Measurements from ENCODE around the gene DELE1.

Gene DELE1, protein sequence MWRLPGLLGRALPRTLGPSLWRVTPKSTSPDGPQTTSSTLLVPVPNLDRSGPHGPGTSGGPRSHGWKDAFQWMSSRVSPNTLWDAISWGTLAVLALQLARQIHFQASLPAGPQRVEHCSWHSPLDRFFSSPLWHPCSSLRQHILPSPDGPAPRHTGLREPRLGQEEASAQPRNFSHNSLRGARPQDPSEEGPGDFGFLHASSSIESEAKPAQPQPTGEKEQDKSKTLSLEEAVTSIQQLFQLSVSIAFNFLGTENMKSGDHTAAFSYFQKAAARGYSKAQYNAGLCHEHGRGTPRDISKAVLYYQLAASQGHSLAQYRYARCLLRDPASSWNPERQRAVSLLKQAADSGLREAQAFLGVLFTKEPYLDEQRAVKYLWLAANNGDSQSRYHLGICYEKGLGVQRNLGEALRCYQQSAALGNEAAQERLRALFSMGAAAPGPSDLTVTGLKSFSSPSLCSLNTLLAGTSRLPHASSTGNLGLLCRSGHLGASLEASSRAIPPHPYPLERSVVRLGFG

DNA sequence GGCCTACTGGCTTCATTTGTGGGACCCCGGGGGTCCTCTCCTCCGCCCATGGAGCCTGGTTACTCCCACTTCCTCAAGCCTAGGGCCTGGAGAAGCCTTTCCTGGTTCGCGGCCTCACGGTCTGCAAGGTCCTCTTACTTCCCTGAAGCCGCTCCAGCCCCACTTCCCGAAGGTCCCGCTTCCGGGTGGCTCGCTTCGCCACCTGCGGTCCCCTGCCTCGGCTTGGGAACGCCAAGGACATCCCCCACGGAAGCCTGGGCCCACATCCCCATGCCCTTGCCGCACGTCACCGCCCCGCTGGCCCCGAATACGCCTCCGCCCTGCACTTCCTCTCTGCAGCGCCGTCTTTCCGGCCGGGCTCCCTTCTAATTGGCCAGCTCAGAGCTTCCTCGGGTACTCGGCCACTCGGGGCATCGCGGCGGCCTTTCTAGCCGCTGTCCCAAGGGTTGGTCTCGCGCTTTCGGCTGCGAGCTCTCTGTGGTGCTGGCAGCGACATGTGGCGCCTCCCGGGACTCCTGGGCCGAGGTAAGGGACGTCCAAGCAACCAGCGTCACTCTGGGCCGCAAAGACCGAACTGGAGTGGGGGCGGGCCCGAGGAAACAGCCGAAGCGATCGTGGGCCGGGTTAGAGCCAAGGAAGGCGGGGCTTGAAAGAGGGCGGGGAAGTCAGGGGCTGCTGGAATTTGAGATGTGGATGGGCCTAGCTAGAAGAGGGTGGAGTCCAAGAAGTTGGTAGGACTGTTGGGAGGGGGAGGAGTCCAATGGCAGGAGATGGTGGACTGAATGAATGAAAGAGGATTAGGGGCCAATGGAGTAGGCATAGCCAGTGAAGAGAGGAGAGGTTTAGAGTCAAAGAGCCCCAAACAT, at the start of gene DELE1:
Gene DELE1, plus strand, starts transcription at position 424 of the 866 bp plus-strand sequence. Its CDS starts 71 bp downstream, at position 495.
- DNase-seq = peak; percentile 94

DNA sequence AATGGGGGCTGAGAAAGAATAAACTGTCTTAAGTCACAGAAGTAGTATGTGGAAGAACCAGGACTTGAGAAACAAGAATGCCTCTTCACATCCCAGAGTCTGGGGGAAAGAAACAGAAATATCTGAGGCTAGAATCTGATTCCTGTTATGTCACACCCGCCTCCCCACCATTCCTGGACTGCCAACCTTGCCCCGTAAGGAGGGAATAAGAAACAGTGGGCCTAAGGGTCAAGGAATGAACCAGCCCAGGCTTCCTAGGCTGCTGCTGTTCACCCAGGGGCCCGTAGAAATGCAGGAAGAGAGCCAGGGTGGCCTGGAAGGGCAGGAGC, 49.8 kb upstream of the DELE1 start:
- DNase-seq = no peak

DNA sequence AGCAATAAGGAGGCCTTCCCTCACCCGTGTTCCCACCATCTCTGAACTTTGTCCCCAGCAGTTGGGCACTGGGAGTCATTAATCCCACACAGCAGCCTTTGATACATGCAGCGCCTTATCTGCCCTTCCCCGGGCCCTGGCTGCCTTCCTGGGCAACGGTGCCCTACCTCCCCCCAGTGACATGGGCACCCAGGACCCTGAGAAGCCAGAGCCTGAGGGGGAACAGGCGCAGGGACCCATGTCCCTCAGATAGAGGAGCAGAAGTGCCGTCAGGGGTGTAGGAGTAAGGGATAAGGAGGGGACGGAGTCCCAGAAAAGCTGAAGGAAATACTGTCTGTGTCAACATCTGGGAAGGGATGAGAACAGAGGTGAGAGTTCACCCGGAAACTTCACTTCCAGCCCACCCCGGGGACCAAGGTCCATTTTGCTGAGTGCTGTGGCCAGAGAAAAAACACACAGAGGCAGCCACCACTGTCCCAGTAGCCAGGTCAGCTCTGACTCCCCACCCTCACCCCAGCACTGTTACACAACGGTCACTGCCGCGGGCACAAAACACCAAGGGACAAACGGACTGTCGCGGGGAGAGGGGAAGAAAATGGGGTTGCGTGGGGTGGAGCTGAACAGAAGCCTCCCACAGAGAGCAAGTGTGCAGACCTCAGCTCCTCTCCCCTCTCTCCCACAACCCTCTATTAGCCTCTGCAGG, 49.3 kb upstream of the DELE1 start:
- no peak for DNase-seq

GRCh38 chr5:141875022-141875740, 48.5 kb upstream of the DELE1 start:
- DNase-seq = no peak

DNA sequence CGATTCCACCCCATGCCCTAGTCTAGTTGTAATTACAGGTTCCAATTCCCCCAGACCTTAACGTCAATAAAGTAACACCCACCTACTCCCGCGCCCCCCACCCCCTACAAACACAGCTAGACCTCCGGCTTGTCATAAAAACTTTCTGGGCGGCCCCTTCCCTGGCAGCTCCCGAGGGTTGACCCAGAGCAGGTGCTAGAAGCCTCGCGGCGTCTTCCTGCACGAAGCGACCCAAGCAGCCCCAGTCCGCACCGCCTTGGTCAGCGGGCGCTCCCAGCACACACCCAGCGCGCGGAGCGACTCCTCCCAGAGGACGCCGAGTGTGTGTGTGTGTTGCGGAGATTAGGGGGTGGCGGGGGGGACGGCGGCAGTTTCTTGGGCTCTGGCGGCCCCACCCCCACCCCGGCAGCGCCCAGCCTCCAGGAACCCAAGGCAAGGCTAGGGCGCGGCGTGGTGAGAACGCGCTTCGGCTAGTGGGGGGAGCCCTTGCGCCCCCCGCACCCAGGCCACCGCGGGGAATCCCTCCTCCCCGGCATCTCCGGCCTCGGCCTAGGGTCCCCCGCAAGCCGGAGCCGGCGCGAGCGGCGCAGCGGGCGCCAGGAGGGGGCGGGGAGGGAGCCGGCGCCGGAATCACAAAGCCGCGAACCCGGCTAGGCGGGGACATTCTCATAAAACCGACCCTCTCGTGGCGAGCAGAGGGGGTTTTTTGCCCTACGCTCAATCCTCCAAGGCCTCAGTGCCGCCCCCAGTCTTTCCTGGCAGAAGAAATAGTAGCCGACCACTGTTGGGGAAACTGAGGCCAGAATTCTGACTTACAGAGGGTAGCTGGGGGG, 47.7 kb upstream of the DELE1 start:
- DNase-seq = no peak

- no peak for DNase-seq
Observed at GRCh38 chr5:141876628-141877355, 46.9 kb upstream of the DELE1 start.

DNA sequence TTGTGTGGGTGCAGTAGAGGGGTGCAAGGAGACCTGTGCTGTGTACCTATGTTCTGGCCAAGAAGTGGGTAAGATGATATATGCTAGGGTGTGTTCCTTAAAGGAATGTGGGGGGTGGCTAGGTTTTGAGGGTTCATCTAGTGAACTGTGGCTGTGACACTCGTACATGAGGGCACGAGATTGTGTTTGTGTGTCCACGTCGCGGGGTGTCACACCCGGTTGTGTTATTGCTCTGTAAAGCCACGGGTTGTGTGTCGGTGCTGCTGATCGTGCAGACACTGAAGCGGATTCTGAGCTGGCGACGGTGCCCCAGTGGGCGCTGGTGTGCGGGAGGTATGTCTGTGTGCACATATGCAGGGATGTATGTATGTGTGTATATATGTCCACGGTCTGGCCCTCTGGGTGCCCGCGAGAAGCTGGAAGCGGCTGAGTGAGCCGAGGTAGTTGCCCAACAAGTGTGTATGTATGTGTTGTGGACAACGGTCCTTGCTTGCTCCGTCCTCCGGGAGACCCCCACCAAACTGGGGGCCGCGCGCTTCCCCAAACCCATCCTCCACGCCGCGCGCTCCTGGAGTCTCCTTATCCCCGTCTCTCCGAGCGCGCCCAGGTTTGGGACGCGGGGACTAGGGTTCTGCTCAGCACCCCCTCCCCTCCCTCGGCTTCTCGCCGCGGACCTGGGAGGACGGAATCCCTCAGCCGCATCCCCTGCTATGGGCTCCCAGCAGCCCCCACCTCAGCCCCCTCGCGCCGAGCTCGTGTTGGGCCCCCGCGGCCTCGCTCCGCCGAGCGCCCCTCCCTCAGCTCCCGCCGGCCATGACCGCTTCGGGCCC, 46.1 kb upstream of the DELE1 start:
- no peak for DNase-seq

DNA sequence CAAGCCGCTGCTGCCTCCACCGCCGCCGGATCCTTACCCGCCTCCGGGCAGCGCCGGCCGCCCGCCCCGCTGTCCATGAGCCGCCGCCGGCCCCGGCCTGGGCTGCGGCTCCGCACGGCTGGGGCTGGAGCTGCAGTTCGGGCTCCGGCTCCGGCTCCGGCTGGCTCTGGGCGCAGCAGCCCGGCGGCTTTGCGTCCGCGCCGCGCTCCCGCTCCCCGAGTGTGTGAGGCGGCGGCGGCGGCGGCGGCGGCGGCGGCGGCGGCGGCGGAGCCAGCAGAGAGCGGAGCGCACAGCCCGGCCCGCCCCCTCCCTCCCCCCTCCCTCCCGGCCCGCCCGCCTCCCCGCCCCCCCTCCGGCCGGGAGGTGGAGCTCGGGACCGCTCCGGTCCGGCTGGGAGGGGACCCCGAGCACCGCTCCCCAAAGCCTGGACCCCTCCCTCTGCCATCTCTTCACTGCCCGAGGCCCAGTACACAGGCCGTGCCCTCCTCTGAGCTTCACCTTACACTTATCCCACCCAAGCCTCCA, 45.4 kb upstream of the DELE1 start, which contains the start of gene PCDH1:
Gene PCDH1, minus strand, starts transcription at position 225 of the 525 bp plus-strand sequence. Its CDS starts 148 bp downstream, at position 77.
- peak; percentile 36 for DNase-seq

DNA sequence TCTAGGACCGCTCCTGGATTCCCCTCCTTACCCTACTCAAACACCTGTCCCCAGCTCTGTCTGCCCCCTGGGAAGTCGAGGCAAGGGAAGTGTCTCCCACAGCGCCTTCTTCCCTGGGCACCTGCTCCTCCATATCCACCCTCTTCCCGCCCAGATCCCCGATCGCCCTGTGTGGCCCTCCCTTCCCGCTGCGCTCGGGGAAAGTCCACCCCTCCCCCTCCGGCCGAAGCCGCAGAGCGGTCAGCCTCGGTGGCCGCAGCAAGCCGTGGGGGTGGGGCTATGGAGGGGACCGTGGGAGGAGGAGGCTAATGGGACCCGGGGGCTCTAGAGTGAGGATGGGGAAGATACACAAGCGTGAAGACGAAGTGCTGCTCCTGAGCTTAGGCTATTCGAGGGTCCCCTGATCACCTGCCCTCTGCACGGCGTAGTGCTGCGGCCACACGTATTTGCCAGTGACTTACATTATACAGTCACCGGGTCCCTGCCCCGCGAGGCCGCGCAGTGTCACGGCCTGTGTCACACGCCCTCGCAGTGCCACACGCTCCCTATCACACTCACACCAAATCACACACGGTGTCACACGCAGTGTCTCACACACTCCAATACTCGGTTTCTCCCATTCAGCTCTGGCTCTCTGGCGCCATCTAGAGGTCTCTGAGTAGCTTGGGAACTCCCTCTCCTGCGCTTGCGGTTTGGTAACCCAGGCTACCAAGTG, 44.8 kb upstream of the DELE1 start:
- peak; percentile 86 for DNase-seq

GRCh38 chr5:141879426-141879759, 44.3 kb upstream of the DELE1 start:
- DNase-seq = no peak

GRCh38 chr5:141879941-141880738, 43.5 kb upstream of the DELE1 start:
- no peak for DNase-seq

GRCh38 chr5:141880961-141881801, 42.5 kb upstream of the DELE1 start:
- no peak for DNase-seq

- no peak for DNase-seq
Observed at GRCh38 chr5:141881886-141882285, 41.8 kb upstream of the DELE1 start.

DNA sequence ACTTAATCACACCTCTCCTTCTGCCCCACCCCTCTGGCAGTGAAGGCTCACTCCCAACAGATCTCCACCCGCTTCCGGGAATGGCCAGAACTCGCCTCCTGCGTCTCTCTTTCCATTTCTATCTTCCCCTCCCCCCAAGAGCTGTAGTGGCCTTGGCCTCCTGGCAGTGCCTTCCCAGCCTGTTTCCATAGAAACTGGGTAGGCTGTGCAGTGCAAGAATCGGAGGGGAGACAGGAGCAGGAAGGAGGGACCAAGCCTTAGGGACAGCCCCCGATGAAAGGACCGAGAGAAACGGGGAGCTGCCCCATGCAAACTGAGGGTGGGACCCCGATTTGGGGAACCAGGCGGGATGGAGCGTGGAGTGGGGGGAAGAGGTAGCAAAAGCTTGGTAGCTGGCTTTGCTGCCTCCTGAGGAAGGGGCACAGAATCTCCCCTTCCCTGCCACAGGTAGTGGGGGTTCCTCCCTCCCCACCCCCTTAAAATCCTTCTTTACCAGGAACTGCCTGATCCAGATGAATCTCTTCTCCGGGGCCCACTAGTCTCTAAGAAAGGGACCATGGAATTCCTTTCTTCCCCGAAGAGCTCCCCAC, 41.0 kb upstream of the DELE1 start:
- no peak for DNase-seq

GRCh38 chr5:141883184-141883891, 40.3 kb upstream of the DELE1 start:
- DNase-seq = peak; percentile 24

- DNase-seq = no peak
Observed at GRCh38 chr5:141883892-141884318, 39.8 kb upstream of the DELE1 start.
